ENCODE measurements around the gene OSCP1.
"Not testable (repeated sequence)": the region's sequence is repeated elsewhere in the genome, so short reads cannot be mapped to it uniquely, and the experiment has no call there.

OSCP1 gene

DNA sequence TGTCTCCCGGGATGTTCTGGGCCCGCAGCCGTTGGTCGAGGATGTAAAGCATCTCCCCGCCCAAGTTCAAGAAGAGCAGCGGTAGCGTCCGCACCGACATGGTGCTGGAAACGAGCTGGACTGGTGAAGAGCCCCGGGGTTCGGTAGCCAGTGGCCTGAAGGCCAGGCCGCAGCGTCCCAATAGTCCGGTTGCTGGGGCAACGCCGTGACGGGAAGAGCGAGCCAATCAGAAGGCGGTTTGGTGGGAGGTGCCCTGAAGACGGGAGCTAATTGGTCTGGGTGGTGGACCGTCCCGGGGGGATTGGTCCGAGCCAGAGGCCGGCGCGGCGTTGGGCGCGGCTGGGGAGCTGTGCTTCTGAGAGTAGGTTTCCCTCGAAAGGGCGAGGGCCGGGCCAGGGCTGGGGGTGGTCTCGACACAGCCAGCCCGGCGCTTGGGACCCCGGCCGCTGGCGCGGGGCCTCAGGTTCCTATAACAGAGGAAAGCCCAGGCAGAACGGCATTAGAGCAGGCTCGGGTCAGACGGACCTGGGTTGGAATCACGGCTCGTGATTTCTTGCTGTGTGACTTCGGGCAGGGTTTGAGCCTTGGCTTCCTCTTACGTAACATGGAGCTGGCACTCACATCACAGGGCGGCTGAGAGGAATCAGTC is at the start of gene OSCP1:
Gene OSCP1, minus strand, starts transcription at position 182 of the 649 bp plus-strand sequence. Its CDS starts 82 bp downstream, at position 100.
- DNase-seq (ENCODE audit: low spot score): peak; percentile 98

- no peak for DNase-seq (ENCODE audit: low spot score)
Measured at GRCh38 chr1:36497207-36497606, 47.0 kb upstream of the OSCP1 start.

DNA sequence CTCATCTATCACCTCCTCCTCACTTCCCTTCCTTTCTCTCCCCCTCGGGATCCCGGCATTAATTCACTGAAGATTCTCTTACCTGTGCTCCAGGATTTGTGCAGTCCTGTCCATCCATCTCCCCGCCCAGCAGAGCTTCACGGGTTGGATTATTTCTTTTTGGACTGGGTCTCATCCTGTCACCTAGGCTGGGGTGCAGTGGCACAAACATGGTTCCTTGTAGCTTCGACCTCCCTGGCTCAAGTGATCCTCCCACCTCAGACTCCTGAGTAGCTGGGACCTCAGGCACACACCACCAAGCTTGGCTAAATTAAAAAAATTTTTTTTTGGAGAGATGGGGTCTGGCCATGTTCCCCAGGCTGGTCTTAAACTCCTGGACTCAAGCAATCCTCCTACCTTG is 44.7 kb upstream of the OSCP1 start:
- no peak for DNase-seq (ENCODE audit: low spot score)

DNA sequence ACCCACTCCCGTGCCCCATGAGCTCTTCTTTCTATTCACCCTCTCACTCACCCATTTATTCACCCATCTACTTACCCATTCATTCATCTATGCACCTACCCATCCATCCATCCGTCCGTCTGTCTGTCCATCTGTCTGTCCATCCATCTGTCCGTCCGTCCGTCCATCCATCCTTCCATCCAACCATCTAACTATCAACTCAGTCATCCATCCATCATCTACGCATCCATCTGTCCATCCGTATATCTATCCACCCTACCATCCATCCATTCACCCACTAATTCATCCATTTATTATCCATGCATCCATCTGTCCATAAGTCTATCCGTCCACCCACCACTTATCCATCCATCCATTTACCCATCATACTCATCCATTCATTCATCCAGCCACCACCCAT is 43.3 kb upstream of the OSCP1 start:
- no peak for DNase-seq (ENCODE audit: low spot score)

GRCh38 chr1:36492491-36492890 is 42.2 kb upstream of the OSCP1 start:
- no peak for DNase-seq (ENCODE audit: low spot score)

DNA sequence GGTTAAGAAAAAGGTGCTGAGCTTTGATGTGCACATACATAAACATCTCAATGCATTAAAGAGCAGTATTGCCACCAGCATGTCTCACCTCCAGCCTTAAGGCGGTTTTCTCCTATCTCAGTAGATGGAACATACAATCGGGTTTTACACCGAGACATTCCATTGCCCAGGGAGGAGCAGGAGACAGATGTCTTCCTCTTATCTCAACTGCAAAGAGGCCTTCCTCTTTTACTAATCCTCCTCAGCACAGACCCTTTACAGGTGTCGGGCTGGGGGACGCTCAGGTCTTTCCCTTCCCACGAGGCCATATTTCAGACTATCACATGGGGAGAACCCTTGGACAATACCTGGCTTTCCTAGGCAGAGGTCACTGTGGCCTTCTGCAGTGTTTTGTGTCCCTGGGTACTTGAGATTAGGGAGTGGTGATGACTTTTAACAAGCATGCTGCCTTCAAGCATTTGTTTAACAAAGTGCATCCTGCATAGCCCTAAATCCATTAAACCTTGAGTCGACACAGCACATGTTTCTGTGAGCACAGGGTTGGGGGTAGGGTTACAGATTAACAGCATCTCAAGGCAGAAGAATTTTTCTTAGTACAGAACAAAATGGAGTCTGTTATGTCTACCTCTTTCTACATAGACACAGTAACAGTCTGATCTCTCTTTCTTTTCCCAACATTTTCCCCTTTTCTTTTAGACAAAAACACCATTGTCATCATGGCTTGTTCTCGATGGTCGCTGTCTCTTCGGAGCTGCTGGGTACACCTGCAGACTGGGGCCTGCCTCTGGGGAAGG is 39.2 kb upstream of the OSCP1 start:
- DNase-seq (ENCODE audit: low spot score): not testable (repeated sequence)

GRCh38 chr1:36487906-36488305 is 37.7 kb upstream of the OSCP1 start:
- DNase-seq (ENCODE audit: low spot score): no peak

GRCh38 chr1:36487336-36487725 is 37.1 kb upstream of the OSCP1 start:
- not testable (repeated sequence) for DNase-seq (ENCODE audit: low spot score)

DNA sequence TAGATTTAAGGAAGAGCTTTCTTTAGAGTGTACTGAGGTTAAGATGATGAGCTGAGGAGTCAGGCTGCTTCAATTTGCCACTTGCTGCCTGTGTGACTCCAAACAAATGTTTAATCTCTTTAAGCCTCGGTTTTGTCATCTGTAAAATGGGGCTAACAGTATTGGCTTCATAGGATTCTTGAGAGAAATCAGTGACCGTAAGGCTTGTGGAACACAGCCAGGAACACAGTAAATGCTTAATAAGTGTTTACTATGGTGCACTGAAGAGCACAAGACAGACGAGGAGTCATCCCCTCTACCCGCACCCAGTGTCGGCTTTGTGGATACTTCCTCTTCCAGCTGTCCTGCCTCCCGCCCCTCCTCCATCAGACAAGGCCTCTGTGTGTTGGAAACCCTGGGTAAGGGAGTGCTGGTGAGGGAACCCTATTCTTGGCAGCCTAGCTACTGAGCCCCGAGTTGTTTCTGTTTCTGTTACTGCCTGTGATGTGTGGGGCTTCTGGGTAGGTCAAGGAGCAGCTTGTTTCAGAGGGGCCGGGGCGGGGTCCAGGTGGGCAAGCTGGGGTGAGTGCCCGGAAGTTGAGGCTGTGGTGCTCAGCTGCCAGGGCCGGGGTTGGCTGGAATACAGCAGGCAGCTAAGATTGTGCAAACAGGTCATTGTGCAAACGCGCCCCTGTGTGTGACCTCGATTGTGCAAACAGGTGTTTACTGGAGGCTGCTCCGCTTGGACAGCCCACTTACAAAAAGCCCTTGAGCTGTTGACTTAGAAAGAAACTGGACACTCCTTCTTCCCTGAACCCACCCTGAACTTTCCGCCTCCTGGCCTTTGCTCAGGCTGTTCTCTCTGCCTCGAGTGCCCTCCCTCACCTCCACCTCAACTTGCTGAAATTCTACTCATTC is 36.4 kb upstream of the OSCP1 start:
- no peak for DNase-seq (ENCODE audit: low spot score)

DNA sequence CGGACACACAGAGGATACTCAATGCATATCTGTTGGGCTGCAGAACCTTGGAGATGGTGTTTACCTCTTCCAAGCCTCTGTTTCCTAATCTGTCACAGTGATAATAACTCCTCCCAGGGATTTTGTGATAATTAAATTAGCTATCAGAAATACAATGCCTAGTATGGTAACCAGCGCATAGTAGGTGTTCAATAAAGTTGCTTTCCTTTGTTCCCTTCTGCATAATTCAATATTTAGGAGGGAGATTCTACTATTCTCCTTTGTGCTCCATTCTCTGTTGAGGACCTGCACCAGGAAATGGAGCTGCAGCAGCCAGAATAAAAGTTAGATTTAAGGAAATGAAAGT is 35.8 kb upstream of the OSCP1 start:
- DNase-seq (ENCODE audit: low spot score): no peak

DNA sequence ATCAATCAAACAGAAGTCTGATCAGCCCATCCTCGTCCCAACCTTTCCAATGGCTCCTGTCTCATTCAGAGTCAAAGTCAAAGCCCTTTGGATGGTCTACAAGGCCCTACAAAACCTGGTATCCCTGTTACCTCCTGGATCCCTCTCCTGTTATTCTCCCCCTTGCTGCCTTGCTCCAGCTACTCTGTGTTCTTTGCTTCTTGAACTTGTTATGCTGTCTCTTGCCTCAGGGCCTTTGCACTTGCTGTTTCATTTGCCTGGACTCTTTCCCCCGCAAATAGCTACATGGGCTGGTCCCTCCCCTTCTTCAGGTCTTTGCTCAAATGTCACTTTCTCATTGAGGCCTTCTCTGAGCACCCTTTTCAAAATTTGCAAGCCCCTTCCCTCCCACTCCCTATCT is 33.8 kb upstream of the OSCP1 start:
- no peak for DNase-seq (ENCODE audit: low spot score)

DNA sequence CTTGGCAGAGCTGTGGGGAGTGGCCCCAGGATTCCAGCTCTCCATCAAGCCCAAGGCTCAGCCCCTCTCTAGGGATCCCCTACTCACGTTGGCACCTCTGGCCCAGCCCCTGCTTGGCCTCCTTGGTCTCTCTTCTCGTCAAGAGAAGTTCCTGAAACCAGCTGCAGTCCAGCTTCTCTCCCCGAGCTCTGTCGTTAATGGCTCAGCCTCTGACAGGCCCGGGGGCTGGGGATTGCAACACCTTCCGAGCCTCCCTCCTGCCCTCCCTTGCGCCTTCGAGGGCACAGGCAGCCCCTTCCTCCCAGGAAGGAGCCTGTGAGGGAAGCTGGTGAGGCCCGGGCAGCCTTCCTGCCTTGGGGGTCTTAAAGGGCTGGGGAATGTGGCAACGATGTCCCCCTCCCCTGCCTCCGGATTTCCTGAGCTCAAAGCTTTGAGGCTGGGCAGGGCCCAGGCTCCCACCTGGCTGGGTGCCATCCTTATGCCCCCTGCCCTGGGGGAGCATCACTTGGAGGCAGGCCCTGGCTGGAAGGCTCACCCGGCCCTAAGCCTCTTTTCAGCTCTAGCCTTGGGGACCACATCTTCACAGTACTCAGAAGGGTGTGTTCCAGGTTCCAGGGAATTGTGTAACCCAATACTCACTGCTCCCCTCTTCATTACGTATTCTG is 32.6 kb upstream of the OSCP1 start, which contains the start of gene CSF3R:
Gene CSF3R, minus strand, starts transcription at position 190 of the 665 bp plus-strand sequence. CDS start 3,417 bp downstream, outside the sequence.
- no peak for DNase-seq (ENCODE audit: low spot score)

GRCh38 chr1:36481771-36482723 is 31.8 kb upstream of the OSCP1 start:
- DNase-seq (ENCODE audit: low spot score): no peak

DNA sequence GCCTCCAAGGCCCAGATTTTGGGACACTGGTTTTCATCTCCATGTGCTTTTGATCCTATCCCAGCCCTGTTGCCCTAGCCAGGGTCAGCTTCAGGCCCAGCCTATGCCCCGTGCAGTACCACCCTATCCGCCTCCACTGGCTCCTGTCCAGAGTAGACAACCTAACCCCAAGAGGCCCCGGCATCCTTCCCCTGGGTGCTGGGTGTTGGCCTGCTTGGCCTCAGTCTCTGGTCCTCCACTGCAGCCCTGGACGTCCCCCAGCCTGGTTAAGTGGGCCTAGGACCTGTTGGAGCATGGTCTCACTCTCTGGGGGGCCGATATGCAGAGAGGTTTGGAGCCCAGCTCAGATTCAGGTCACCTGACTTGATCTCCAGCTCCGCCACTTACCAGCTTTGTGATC is 30.8 kb upstream of the OSCP1 start:
- no peak for DNase-seq (ENCODE audit: low spot score)

GRCh38 chr1:36480161-36480560 is 29.9 kb upstream of the OSCP1 start:
- no peak for DNase-seq (ENCODE audit: low spot score)

DNA sequence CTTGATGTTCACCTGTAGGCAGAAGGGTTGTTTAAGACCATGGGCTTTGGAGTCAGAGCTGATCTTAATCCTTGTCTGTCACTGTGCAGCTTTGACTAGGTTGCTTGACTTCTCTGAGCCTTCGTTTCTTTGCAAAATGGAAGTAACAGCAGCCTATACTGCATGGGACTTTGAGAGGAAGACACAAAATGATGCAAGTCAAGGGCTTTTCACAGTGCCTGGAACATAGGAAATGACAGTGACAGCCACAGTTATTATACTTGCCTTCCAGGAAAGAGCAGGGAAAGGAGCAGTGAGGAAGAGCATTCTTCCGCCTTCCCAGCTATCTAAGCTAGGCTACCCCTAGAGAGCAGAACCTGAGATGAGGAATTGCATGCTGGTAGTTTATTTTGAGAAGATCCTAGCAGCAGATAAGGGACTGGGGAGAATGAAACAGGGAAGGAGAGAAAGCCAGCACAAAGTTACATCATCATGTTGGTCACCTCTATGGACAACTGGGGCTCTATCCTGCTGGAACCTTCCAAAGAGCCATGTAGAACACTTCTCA is 29.3 kb upstream of the OSCP1 start:
- DNase-seq (ENCODE audit: low spot score): no peak

- DNase-seq (ENCODE audit: low spot score): not testable (repeated sequence)
Measured at GRCh38 chr1:36477615-36478014, 27.4 kb upstream of the OSCP1 start.

DNA sequence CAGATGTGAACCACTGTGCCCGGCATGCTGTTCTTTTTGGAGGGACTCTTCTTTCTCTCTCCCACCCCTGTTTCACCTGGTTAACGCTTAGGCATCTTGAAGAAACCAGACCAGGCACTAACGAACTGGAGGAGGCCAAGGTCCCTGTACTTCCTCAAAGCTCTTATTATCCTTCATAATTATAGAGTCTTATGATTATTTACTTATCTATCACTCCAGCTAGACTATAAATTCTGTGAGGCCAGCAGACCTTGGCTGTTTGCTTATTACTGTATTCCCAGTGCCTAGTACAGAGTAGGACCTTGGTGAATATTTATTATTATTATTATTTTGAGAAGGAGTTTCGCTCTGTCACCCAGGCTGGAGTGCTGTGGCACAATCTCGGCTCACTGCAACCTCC is 26.7 kb upstream of the OSCP1 start:
- DNase-seq (ENCODE audit: low spot score): no peak

- no peak for DNase-seq (ENCODE audit: low spot score)
Measured at GRCh38 chr1:36475910-36476604, 25.8 kb upstream of the OSCP1 start.

DNA sequence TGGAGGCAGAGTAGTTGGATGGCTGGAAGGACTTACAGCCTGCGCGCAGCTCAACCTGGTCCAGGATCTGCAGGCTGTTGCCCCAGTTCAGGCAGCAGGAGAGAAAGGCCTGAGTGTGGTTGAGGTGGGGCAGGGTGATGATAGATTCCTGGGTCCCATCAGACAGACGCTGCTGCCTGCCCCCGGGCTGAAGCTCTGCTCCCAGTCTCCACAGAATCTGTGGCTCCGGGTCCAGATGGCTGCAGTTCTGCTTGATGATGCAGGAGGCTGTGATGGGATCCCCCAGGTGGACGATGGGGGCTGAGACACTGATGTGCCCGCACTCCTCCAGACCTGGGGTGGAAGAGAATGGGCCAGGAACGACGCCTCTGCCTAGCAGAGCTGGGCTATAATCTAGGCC is 25.1 kb upstream of the OSCP1 start:
- no peak for DNase-seq (ENCODE audit: low spot score)

Data from D341Med (cell line).